SK-MEL-5 (cell line): ENCODE measurements around the gene COIL. TPM values are rescaled to one million over a fixed set of nuclear protein-coding genes. Genes with fewer than 3 reads are reported as not detected.

Experiments used
- DNase-seq: peaks from one replicate; pipeline ENCODE4 v3.0.0-alpha.2; 2016; ENCODE audit warnings: low read depth, low spot score
- in situ Hi-C: cut with HindIII; loops from 2 replicates; pipeline ENCODE4 v1.10.0; 2016; ENCODE audit warnings: low sequenced_read_pairs, high pct_unique_total_duplicates, low pct_unique_long_range_greater_than_20kb
- polyA plus RNA-seq, 2 experiments: library from polyadenylated mRNA; depleted of rRNA; stranded (reverse); fragments of >200 nt; gene quantifications; 2 replicates each; pipeline ENCODE4 v1.2.3, GENCODE V29; 2015
- total RNA-seq: library from RNA; depleted of rRNA; stranded (reverse); fragments of >200 nt; shearing (Covaris generic); gene quantifications from 2 replicates; pipeline ENCODE4 v1.2.3, GENCODE V29; 2014; rRNA removed

COIL gene
- total RNA-seq = 26.0 and 26.6 TPM in 2 replicates
- polyA plus RNA-seq (2015; cell fraction: cytosol; rRNA removed) = 12.6 and 17.8 TPM in 2 replicates
- 29.2 and 35.5 TPM in 2 replicates for polyA plus RNA-seq (2015; cell fraction: nucleus; rRNA removed)

GRCh38 chr17:56960596-56961538, at the start of gene COIL:
COIL (minus strand) TSS chr17:56961050; CDS start chr17:56961019, 31 bp downstream.
- peak; percentile 93 for DNase-seq
- in situ Hi-C loops = no loop called here

DNA sequence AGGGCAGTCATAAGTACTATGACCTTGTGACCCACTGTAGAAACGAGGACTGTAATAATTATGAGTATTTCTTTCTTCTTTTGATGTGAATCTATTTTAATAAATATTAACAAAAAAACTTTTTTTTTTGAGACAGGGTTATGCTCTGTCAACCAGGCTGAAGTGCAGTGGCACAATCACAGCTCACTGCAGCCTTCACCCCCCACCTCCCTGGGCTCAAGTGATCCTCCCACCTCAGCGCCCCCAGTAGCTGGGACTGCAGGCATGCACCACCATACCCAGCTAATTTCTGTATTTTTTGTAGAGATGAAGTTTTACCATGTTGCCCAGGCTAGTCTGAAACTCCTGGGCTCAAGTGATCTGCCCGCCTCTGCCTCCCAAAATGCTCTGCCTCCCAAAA, 49.6 kb upstream of the COIL start:
- in situ Hi-C loops = no loop called here

GRCh38 chr17:57009737-57010445, 49.0 kb upstream of the COIL start:
- in situ Hi-C loops = no loop called here
- DNase-seq = peak; percentile 77

More for the DNA sequence above, 49.6 kb upstream of the COIL start:
- DNase-seq = no peak

DNA sequence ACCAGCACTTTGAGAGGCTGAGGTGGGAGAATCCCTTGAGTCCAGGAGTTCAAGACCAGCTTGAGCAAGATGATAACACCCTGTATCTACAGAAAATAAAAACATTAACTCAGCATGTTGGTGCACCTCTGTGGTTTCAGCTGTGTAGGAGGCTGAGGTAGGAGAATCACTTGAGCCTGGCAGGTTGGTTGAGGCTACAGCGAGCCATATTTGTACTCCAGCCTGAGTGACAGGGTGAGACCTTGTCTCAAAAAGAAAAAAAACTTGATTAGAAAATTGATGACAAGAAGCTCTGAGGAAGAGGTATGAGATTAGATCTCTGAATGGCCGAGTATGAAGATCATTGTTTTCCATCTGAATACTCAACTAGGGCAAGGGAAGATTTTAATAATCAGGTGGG, 48.1 kb upstream of the COIL start:
- DNase-seq = no peak
- in situ Hi-C loops = no loop called here

DNA sequence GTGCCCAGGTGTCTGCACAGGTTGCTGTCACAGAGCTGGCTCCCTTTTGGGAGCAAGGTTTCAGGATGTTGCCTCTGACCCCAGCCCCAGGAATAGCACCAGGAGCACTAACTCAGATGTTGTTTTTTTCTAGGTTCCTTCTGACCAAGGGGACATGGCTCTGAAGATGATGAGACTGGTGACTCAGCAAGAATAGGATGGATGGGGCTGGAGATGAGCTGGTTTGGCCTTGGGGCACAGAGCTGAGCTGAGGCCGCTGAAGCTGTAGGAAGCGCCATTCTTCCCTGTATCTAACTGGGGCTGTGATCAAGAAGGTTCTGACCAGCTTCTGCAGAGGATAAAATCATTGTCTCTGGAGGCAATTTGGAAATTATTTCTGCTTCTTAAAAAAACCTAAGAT, 45.2 kb upstream of the COIL start:
- in situ Hi-C loops = no loop called here
- DNase-seq = no peak

DNA sequence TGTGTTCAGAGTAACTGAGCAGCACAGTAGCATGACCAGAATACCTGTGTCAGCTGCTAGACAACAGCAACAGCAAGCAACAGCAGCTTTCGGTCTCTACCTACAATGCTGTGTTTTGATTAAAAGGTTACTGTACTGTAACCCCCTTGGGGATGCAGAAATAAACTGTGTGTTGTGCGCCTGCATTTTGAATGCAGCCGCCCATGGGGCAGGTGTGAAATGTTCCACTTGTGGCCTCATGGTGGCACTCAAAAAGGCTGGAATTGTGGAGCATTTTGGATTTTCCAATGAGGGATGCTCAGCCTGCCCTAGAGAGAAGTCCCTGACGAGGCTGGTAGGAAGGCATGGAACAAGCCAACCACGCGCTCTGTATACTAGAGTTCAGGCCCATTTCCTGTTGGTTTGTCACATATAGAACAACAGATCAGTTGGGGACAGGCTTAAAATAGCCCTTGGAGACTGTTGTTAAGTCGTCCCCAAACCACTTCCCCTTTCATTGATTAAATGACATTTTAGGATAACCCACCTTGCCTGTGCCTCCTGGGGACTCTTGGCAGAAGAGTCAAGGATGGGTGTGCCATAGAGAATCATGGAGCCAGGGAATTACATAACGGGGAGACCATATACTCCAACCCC, 44.2 kb upstream of the COIL start:
- peak; percentile 48 for DNase-seq
- in situ Hi-C loops = no loop called here

- DNase-seq = no peak
- in situ Hi-C loops = no loop called here
Observed at GRCh38 chr17:57002904-57003303, 42.1 kb upstream of the COIL start.

DNA sequence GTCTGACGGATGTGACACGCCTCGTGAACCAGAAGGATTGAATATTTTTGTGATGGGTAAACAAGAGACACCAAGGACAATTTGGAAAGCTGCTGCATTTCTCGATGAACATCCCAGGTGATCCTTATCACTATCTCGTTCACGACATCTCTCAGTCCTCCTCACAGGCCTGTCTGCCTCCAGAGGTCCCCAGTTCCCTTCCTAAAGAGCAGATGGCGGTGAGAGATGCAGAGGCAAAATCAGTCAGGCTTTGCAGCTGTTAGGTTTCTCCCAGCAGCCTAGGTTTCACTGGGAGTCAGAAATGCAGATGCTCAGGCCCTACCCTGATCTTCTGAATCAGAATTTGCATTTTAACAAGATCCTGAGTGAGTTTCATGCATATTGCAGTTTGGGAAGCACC, 40.7 kb upstream of the COIL start:
- in situ Hi-C loops = no loop called here
- DNase-seq = no peak

- in situ Hi-C loops = no loop called here
- no peak for DNase-seq
Observed at GRCh38 chr17:56997313-56997712, 36.5 kb upstream of the COIL start.

GRCh38 chr17:56995766-56996165, 34.9 kb upstream of the COIL start:
- no peak for DNase-seq
- in situ Hi-C loops = no loop called here

DNA sequence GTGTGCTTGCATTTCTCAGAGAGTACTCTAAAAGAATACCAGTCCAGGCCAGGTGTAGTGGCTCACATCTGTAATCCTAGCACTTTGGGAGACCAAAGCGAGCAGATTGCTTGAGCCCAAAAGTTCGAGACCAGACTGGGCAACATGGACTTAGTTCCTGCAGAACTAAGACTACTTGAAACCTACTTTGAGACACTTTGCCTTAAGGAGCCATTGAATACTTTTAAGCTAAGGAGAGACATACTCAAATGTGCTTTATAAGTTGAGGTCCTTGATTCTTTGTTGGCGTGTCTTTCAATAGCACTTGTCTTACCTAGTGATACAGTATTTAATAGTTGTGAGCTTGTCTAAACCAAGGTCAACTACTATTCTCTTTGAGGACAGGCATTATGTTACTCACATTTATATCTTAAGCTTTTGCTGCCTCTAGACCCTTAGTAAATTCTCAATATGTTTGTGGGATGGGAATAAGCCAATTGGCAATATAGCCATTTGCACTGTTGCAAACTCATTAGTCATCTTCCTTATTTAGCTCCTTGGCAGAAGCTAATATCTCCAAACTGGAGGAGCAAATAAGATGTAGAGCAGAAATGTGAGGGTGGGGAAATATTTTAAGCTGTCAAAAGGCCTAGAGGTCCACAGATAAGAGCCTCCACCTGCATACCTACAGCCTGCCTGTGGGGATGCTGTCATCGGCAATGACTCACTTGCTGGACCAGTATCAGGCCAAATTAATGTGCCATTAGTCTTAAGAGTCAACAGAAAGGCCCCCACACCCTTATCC, 33.4 kb upstream of the COIL start:
- in situ Hi-C loops = no loop called here
- DNase-seq = no peak

GRCh38 chr17:56992364-56992763, 31.5 kb upstream of the COIL start:
- no peak for DNase-seq
- in situ Hi-C loops = no loop called here

DNA sequence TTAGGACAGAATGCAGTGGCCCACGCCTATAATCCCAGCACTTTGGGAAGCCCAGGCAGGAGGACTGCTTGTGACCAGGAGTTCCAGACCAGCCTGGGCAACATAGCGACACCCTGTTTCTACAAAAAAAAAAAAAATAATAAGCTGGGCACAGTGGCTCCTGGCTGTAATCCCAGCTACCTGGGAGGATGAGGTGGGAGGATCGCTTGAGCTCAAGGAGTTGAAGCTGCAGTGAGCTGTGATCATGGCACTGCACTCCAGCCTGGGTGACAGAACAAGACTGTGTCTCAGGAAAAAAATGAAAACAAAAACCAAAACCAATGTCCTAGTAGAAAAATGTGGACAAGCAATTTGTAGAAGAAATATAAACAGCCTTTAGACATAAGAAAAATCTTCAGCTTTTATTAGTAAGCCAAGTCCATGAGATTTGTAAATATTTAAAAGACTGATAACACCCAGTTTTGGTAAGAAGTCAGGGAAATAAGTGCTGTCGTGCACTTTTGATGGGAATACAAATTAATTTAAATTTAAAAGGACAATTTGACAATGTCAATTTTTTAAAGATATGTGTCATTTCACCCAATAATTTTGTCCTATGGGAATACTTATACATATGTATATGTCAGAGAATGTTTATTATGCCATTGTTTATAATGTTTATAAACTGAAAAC, 28.2 kb upstream of the COIL start:
- in situ Hi-C loops = no loop called here
- DNase-seq = no peak

DNA sequence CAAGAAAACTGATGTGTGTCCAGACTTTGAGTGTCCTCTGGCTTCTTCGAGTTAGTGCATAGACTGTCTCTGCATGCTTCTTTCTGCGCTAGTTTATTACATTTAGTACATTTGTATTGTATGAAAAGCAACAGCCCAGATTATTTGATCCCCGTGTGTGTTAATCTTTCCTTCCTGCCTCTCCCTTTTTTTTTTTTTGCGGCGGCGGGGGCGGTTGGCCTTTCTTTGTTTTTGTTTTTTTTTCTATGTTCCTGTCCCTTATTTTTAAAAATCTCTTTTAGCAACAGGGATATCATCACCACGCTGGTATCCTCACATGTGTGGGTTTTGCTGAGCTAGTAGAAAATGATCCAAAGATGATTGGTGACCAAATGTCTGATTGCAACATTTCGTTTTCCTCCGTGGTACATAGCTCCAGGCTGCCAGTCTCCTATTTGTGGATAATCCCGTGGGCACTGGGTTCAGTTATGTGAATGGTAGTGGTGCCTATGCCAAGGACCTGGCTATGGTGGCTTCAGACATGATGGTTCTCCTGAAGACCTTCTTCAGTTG, 26.5 kb upstream of the COIL start:
- DNase-seq = no peak
- in situ Hi-C loops = no loop called here

DNA sequence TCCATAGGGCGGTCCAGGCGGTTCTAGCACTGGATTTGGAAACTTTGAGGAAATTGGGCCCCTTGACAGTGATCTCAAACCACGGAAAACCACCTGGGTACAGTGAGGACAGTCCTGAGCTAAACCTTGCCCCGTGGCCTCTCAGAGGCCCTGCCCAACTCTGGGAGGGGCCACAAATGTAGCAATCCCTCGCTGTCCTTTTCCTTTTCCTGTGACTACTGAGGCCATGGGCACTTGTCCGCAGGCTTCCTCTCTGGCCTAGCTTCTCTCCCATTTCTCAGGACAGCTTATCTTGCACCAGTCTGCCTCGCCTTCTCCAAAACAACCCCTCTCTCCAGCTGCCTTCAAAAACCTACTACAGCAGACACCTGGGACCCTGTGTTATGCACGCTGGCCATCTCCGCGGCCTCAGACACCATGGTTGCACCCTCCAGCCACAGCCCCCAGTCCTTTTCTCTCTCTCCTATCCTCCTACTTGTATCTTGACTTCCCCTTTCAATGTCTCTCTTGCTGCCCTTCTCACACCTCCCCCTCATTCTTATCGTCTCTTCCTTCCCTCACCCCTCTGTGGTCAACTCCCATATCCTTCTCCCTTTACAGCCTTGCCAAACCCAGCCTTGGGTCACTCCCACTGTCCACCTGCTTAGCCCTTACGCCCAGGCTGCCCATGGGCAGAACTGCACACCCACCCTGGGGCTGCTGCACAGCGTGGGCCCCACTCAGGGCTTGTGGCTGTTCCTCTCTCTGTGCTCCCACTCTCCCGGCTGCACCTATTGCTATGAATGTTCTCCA, 24.7 kb upstream of the COIL start:
- in situ Hi-C loops = no loop called here
- DNase-seq = no peak

DNA sequence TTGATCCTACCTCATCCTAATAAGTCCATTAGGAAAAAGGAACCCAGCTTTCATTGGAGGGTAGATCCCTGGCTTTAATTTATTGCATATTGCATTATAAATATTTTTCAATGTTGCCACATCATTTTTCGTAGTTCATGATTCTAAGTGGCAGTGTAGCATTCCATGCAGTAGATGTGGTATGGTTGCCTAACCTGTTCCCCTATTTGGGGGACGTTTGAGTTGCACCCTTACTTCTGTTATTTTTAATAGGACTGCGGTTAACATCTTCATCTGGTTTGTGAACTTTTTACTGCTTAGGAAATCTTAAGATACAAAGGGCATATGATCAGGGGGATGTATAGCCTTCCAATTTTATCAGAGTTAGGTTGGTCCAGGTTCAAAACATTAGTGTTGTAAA, 22.5 kb upstream of the COIL start:
- no peak for DNase-seq
- in situ Hi-C loops = no loop called here
